HEK293T (cell line): ENCODE measurements around the gene MAPK6.

ENCODE experiments used
- FOXM1 ChIP-seq: fragments of 450-650 bp; IDR thresholded peaks from 2 replicates; pipeline ENCODE4 v1.6.1; 2017; ENCODE audit warnings: mild to moderate bottlenecking, borderline replicate concordance
- SP1 ChIP-seq: fragments of 450-650 bp; IDR thresholded peaks from 2 replicates; pipeline ENCODE4 v1.6.1; 2017
- TARDBP ChIP-seq: fragments of 450-650 bp; IDR thresholded peaks from 2 replicates; pipeline ENCODE4 v1.6.1; 2016

DNA sequence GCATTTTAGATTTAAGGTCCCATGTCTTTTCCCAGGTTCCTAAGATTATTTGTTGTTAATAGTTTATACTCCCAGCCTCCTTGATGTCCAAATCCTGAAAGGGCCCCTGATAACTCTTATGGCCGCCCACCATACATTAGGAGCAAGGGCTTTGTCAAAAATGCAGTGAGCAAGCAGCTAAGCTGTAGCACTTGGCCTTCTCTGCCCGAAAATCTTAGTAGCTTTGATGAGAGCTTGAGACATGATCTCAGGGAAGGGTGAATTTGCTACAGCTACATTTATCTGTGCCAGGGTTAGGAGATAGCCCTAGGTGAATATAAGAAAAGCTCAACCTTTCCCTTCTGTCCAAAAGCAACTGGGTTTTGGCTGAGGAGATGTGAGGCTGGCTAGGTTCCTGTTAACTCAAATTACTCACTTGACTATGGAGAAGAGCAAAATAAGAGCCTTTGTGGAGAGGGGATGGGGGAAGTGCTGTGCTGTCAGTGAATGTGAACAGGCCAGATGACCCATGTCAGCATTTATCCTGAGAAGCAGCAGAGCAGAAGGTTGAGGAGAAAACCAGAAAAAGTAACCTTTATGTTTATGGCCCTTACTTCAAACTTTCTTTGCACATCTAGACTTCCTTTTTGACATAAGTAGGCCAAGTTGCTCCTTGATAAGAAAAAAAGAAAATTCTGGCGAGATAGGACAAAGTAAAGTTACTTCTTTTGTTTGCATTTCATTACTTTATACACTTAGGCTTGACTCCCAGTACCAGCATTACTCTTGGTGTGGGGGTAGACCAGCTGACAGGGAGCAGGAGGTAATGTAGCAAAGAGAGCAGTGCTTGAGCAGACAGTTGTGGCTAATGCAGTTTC, 21.1 kb downstream of the MAPK6 start:
- no peak for TF ChIP-seq TARDBP
- TF ChIP-seq FOXM1: no peak
- no peak for TF ChIP-seq SP1
